Measurements from ENCODE around the gene GPR152.
A peak's percentile ranks its signal among the peaks of the same experiment; 100 is the strongest.
"Not testable (repeated sequence)": the region's sequence is repeated elsewhere in the genome, so short reads cannot be mapped to it uniquely, and the experiment has no call there.

GPR152 gene

GRCh38 chr11:67409261-67409666, 43.3 kb downstream of the GPR152 start:
- DNase-seq (ENCODE audit: low read depth), result no peak

- DNase-seq (ENCODE audit: low read depth), result no peak
Observed at GRCh38 chr11:67408437-67409200, 43.9 kb downstream of the GPR152 start.

GRCh38 chr11:67407688-67408163, 44.8 kb downstream of the GPR152 start:
- DNase-seq (ENCODE audit: low read depth), result no peak

GRCh38 chr11:67406969-67407687, 45.4 kb downstream of the GPR152 start:
- DNase-seq (ENCODE audit: low read depth), result no peak

GRCh38 chr11:67406420-67406968, 46.0 kb downstream of the GPR152 start:
- no peak for DNase-seq (ENCODE audit: low read depth)

- no peak for DNase-seq (ENCODE audit: low read depth)
Observed at GRCh38 chr11:67405688-67406339, 46.7 kb downstream of the GPR152 start.

- no peak for DNase-seq (ENCODE audit: low read depth)
Observed at GRCh38 chr11:67405196-67405567, 47.3 kb downstream of the GPR152 start.

- no peak for DNase-seq (ENCODE audit: low read depth)
Observed at GRCh38 chr11:67404515-67405195, 47.9 kb downstream of the GPR152 start.

GRCh38 chr11:67403085-67403484, 49.4 kb downstream of the GPR152 start:
- not testable (repeated sequence) for DNase-seq (ENCODE audit: low read depth)

GRCh38 chr11:67402192-67402839, 50.2 kb downstream of the GPR152 start:
- DNase-seq (ENCODE audit: low read depth), result not testable (repeated sequence)

- peak; percentile 87 for DNase-seq (ENCODE audit: low read depth)
Observed at GRCh38 chr11:67401495-67402191, 50.9 kb downstream of the GPR152 start, which contains the start of gene PPP1CA. PPP1CA (minus strand) TSS chr11:67401858; CDS start chr11:67401782, 76 bp downstream.

Measured in stimulated activated CD4-positive, alpha-beta T cell treated with anti-CD3 and anti-CD28 coated beads, Interleukin-2, amount 100 ng/mL, for 4 hours (primary cell).